ENCODE results near the gene TMC6.
"Not testable (repeated sequence)": the region's sequence is repeated elsewhere in the genome, so short reads cannot be mapped to it uniquely, and the experiment has no call there.

Gene TMC6

DNA sequence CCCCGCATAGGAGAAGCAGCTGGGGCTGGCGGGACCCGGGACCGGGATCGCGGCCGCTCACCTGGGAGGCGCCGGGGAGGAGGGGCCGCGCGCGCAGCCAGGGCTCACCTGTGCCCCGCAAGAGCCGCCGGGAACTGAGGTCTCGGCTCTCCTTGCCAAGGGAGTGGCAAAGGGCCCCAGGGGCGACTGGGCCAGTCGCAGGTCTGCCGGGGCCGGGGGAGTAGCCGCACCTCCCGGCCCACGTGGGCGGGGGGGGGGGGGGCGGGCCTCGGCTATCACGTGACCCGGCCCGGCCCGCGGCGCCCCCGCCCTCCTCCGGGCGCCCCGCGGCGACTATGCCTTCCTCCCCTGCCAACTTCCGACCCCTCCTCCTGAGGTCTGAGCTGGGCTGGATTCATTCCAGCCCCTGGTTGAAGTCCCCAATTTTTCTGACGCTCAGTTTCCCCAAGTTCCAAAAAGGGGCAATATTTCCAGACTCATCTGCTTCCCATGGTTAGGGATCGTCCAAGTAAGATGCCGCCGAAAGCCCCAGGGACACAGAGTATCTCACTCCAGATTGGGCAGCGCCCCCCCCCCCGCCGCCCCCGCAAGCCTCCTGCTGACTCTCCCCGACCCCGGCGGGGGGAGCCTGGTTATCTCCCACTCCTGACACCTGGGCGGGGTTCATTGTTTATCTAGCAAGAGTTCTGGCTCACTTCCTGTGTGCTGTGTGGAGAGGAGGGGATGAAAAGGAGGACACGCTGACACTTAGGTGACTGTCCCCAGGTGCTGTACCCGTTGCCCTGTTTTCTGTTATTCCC lies at the start of gene TMC6:
Gene TMC6, minus strand, starts transcription at position 205 of the 800 bp plus-strand sequence. CDS start 1,923 bp downstream, outside the sequence.
- peak; percentile 25 to 61 for DNase-seq

DNA sequence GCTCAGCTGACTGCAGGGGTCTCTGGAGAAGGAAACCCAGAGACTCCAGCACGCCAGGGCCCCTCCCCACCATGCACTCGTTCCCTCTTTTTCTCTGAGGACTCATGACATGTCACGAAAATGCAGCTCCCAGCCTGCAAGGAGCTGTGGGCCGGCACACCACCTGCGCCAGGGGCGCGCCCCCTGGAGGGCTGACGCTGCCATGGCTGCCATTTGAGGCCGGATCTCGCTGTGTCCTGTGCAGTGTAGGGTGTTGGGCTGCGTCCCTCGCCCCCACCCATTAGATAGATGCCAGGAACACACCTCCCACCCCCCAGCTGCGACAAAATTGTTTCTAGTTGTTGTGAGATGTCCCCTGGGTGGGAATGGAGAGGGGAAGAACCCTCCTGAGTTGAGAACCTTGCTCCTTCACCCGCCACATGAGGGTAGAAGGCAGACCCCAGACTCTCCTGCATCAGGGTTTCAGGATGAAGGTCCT lies 48.0 kb upstream of the TMC6 start:
- peak; percentile 26 to 62 for DNase-seq

GRCh38 chr17:78175643-78175981 lies 47.1 kb upstream of the TMC6 start:
- DNase-seq = no peak

GRCh38 chr17:78174870-78175642 lies 46.5 kb upstream of the TMC6 start:
- no peak for DNase-seq

GRCh38 chr17:78174346-78174869 lies 45.9 kb upstream of the TMC6 start:
- DNase-seq = peak; percentile 88 to 90

DNA sequence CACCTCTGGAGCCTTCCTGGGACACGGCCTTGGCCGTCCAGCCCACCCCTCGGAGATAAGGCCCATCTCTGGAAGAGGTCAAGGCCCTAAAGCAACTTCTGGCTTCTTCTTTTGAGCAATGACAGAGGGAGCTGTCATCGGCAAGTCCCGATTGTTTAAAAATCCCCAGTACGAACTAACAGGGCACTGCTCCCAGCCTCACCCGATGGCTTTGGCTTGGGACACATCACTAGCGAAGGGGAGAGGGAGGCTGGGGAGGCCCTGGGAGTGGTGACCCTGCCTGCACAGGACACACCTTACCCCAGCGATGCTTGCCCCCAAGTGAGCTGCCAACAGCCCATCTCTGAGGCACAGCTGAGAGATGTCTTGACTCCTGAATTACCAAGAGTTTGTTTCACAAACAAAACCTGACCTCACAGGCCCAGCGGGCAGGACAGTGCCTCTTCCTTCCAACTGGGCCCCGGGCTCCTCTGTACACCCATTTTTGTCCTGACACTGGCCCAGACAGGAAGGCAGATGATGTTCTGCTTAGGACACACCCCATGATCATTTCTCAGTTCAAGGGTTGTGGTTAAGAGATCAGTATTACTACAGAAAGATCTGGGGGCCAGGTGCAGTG lies 44.7 kb upstream of the TMC6 start:
- no peak for DNase-seq

- DNase-seq = no peak
Measured at GRCh38 chr17:78172249-78173051, 43.9 kb upstream of the TMC6 start.

DNA sequence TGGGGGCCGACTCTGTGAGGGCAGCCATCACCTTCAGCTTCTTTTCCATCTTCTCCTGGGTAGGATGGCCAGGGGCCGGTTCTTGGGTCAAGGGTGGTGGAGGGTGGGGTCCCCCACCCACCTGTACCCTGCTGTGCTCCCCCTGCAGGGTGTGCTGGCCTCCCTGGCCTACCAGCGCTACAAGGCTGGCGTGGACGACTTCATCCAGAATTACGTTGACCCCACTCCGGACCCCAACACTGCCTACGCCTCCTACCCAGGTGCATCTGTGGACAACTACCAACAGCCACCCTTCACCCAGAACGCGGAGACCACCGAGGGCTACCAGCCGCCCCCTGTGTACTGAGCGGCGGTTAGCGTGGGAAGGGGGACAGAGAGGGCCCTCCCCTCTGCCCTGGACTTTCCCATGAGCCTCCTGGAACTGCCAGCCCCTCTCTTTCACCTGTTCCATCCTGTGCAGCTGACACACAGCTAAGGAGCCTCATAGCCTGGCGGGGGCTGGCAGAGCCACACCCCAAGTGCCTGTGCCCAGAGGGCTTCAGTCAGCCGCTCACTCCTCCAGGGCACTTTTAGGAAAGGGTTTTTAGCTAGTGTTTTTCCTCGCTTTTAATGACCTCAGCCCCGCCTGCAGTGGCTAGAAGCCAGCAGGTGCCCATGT lies 43.2 kb upstream of the TMC6 start:
- not testable (repeated sequence) for DNase-seq

DNA sequence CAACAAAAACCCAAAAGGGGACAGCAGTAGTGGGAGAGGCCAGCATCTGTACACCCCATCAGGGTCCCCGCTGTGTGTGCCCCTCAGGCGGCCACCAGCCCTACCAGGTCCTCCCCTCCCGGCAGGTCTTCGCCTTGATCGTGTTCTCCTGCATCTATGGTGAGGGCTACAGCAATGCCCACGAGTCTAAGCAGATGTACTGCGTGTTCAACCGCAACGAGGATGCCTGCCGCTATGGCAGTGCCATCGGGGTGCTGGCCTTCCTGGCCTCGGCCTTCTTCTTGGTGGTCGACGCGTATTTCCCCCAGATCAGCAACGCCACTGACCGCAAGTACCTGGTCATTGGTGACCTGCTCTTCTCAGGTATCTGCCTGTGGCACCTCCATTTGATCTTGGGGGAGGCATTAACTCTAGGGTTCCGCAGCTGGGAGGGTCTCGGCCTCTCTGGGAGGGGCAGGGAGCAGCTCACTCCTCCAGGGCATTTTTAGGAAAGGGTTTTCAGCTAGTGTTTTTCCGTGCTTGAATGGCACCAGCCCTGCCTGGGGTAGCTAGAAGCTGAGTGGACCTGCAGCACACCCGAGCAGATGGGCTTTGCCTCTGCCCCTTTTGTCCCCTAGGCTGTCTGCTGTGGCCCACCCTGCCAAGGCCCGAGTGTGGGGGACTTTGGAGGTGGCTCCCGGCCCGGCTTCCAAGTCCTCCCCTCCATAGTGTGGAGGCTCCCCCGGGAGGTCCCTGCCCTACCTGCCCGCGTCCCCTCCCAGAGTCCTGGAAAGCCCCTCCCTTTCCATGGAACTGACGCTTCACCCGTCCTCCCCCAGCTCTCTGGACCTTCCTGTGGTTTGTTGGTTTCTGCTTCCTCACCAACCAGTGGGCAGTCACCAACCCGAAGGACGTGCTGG lies 42.4 kb upstream of the TMC6 start:
- DNase-seq = no peak

DNA sequence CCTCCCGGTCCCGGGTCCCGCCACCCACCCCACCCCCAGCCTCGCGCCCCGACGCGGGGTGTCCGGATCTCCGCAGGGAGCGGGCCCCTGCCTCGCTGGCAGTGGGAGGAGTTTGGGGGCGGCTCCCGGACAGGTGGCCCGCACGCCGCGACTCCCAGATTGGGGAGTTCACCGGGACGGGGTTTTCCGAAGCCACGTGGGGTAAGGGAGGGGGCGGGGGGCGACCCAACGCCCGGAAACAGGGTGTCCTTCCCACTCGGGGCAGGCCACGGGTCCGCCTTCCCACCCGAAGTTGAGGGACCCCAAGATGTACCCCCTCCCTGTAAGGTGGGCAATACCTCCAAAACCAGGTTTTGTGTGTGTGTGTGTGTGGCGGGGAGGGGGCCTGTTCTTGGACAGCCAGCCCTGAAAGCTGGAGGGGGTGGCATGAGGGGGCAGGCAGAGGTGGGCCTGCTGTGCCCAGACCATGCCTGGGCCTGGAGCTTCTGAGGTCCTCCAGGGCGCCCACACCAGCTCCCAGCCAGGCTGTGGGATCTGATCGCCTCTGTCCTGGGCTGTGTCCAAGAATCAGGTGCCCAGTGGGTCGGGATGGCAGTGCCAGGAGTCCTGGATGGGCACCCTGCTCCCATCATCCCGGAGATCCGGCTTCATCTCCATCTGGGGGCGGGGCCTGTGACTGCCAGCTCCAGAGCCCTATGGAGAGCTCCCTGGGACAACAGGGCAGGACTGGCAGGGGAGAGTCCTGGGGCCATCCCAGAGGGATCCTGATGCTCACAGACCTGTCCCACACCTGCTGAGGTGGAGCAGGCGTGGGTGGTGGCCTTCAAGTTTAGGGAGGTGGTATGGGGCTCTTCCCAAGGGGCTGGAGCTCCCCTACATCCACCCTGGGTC lies 40.6 kb upstream of the TMC6 start:
- DNase-seq = peak; percentile 28 to 53

DNA sequence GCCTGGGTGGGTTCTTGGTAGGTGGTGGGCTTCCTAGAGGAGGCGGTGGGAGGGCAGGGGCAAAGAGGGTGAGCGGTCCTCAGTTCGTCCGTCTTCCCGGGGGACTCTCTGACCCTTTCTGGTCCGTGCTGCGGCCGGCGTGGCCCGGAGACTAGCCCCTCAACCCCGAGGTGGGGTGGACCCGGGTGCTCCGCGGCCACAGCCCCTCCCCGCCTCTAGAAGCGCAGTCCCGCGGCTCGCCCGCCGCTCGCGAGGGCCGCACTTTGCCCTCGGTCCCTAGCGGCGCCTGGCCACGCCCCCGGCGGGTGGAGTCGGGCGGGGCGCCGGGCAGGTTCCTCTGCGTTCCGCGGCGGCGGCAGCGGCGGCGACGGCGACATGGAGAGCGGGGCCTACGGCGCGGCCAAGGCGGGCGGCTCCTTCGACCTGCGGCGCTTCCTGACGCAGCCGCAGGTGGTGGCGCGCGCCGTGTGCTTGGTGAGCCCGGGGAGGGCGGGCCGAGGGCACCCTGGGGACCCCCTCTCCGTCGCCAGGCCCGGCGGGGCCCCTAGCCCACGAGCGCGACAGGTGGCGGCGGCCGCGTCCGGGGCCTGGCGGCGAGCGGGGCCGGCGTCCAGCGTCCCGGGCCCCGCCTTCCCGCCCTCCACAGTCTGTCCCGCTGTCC lies 39.8 kb upstream of the TMC6 start, which contains the start of gene SYNGR2:
Gene SYNGR2, plus strand, starts transcription at position 340 of the 661 bp plus-strand sequence. Its CDS starts 36 bp downstream, at position 376.
- DNase-seq = peak; percentile 35 to 57

DNA sequence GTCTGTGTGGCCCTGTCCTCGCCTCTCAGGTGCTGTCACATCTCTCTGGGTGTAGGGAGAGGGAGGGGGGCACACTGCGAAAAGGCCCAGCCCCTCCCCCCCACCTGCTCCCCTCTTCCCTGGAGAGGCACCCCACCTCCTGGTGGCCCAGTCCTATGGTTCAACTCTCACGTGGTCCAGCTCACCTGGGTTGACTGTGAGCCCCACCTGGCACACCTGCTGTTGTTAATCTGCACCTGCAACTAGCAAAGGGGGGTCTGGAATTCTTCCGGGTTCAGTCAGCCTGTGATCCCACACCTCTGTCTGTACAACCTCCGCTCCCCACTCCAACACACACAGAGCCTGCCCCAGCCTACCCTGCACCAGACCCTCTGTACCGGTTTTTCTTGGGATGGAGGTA lies 37.9 kb upstream of the TMC6 start:
- no peak for DNase-seq

- DNase-seq = no peak
Measured at GRCh38 chr17:78164748-78165607, 36.4 kb upstream of the TMC6 start.

GRCh38 chr17:78163881-78164747 lies 35.6 kb upstream of the TMC6 start:
- DNase-seq = no peak

DNA sequence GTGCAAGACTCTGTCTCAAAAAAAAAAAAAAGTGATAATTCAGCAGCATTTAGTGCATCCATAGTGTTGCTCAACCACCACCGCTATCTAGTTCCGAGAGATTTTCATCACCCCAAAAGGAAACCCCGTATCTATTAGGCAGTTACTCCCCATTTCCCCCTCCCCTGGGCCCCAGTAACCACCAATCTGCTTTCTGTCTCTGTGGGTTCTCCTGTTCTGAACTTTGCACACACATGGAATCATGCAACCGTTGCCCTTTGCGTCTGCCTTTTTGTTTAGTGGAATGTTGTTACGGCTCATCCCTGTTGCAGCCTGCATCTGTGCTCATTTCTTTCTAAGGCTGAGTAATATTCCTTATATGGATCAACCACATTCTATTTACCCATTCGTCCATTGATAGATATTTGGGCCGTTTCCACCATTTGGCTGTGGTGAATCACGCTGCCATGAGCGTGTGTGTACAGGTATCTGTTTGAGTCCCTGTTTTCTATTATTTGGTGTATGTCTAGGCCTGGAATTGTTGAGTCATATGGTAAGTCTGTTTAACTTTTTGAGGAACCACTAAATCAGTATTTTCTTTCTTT lies 31.1 kb upstream of the TMC6 start:
- DNase-seq = no peak

Data from hippocampal formation (tissue), 2 donors.